Measurements from ENCODE around the gene RNF186.
A peak's percentile ranks its signal among the peaks of the same experiment; 100 is the strongest.
"Not testable (repeated sequence)": the region's sequence is repeated elsewhere in the genome, so short reads cannot be mapped to it uniquely, and the experiment has no call there.

The RNF186 gene

GRCh38 chr1:19792237-19793002, 22.7 kb downstream of the RNF186 start:
- DNase-seq = no peak

GRCh38 chr1:19790061-19790975, 24.8 kb downstream of the RNF186 start:
- not testable (repeated sequence) for DNase-seq

- DNase-seq = no peak
Measured at GRCh38 chr1:19786988-19787423, 28.1 kb downstream of the RNF186 start.

- DNase-seq = no peak
Measured at GRCh38 chr1:19785660-19786059, 29.4 kb downstream of the RNF186 start.

- no peak for DNase-seq
Measured at GRCh38 chr1:19780267-19780877, 34.7 kb downstream of the RNF186 start.

- DNase-seq = no peak
Measured at GRCh38 chr1:19776933-19777332, 38.1 kb downstream of the RNF186 start.

- no peak for DNase-seq
Measured at GRCh38 chr1:19776287-19776686, 38.8 kb downstream of the RNF186 start.

- no peak for DNase-seq
Measured at GRCh38 chr1:19775831-19776230, 39.3 kb downstream of the RNF186 start.

GRCh38 chr1:19775317-19775716, 39.8 kb downstream of the RNF186 start:
- DNase-seq = no peak

GRCh38 chr1:19774180-19774785, 40.8 kb downstream of the RNF186 start:
- no peak for DNase-seq

GRCh38 chr1:19773485-19773884, 41.6 kb downstream of the RNF186 start:
- no peak for DNase-seq

GRCh38 chr1:19772053-19772452, 43.0 kb downstream of the RNF186 start:
- no peak for DNase-seq

GRCh38 chr1:19771350-19771749, 43.7 kb downstream of the RNF186 start:
- no peak for DNase-seq

- DNase-seq = no peak
Measured at GRCh38 chr1:19770436-19771190, 44.5 kb downstream of the RNF186 start.

- no peak for DNase-seq
Measured at GRCh38 chr1:19769211-19769932, 45.7 kb downstream of the RNF186 start.

- no peak for DNase-seq
Measured at GRCh38 chr1:19768353-19769210, 46.5 kb downstream of the RNF186 start.

- DNase-seq = peak; percentile 69
Measured at GRCh38 chr1:19765623-19766022, 49.5 kb downstream of the RNF186 start.

GRCh38 chr1:19764848-19765247, 50.2 kb downstream of the RNF186 start:
- peak; percentile 13 for DNase-seq
